H1 (cell line): ENCODE measurements around the gene CPLX1. TPM values are rescaled to one million over a fixed set of nuclear protein-coding genes. Genes with fewer than 3 reads are reported as not detected.

ENCODE experiments used
- CTCF ChIA-PET: fragments of 300-600 bp; sonication (Branson Sonifier 250); formaldehyde crosslinking; loops from one replicate; lab custom pipeline; 2021; ENCODE audit not compliant: partially characterized antibody; lab: Charles Lee
- POLR2A ChIA-PET: fragments of 300-600 bp; sonication (Branson Sonifier 250); formaldehyde crosslinking; loops from one replicate; lab custom pipeline; 2021; ENCODE audit warnings: inconsistent platforms; ENCODE audit not compliant: partially characterized antibody; lab: Charles Lee
- DNase-seq, 2 experiments: peaks; one replicate each; pipeline versions ENCODE4 v3.0.0 to v3.0.0-alpha.2; 2010 to 2022; ENCODE audit warnings: low spot score in 2 of 2, low read depth in 1 of 2, mixed read lengths in 1 of 2
- FAIRE-seq: peaks from 2 replicates; lab custom pipeline; 2011; peaks lifted over from hg19 to GRCh38; lab: Jason Lieb, UNC
- H2AFZ ChIP-seq: 2 replicates; pipeline ENCODE4 v1.8.1; 2012; ENCODE audit warnings: low read length, inconsistent platforms
- H2AK5ac ChIP-seq: 2 replicates; pipeline ENCODE4 v1.6.1; 2013; ENCODE audit warnings: low read depth, low read length
- H2BK120ac ChIP-seq: replicated peaks from 2 replicates; pipeline ENCODE3; 2013; ENCODE audit warnings: low read depth, low read length, inconsistent platforms
- H2BK12ac ChIP-seq: 2 replicates; pipeline ENCODE4 v1.6.1; 2013; ENCODE audit warnings: low read depth, low read length
- H2BK15ac ChIP-seq: 2 replicates; pipeline ENCODE4 v1.6.1; 2013; ENCODE audit warnings: low read length
- H2BK20ac ChIP-seq: 2 replicates; pipeline ENCODE4 v1.6.1; 2013; ENCODE audit warnings: low read length
- H2BK5ac ChIP-seq: 2 replicates; pipeline ENCODE4 v1.6.1; 2013; ENCODE audit warnings: low read depth, low read length
- H3K14ac ChIP-seq: 2 replicates; pipeline ENCODE4 v1.6.1; 2013; ENCODE audit warnings: inconsistent platforms; ENCODE audit not compliant: insufficient read length
- H3K18ac ChIP-seq: 2 replicates; pipeline ENCODE4 v1.6.1; 2013; ENCODE audit warnings: low read length; ENCODE audit errors: extremely low read depth
- H3K23ac ChIP-seq: 2 replicates; pipeline ENCODE4 v1.6.1; 2013; ENCODE audit warnings: inconsistent platforms; ENCODE audit not compliant: insufficient read length
- H3K23me2 ChIP-seq: 2 replicates; pipeline ENCODE4 v1.6.1; 2013; ENCODE audit warnings: low read depth, low read length
- H3K27ac ChIP-seq: 2 replicates; pipeline ENCODE4 v1.6.1; 2011; ENCODE audit warnings: low read depth, low read length, inconsistent platforms
- H3K27me3 ChIP-seq, 4 experiments: replicated peaks in 1 of 4; 1 replicate in 1 of 4; 2 replicates in 3 of 4; pipeline versions ENCODE4 v1.6.1 to v1.8.1; 2011 to 2013; ENCODE audit warnings: low read length in 3 of 4, mild to moderate bottlenecking in 3 of 4, inconsistent platforms in 2 of 4, mixed read lengths in 2 of 4, moderate library complexity in 1 of 4; ENCODE audit not compliant: control insufficient read depth in 3 of 4, insufficient read depth in 3 of 4; ENCODE audit errors: extremely low read depth in 1 of 4
- H3K36me3 ChIP-seq, 4 experiments: 2 replicates each; pipeline versions ENCODE4 v1.6.1 to v1.8.1; 2011 to 2013; ENCODE audit warnings: mild to moderate bottlenecking in 4 of 4, low read length in 3 of 4, moderate library complexity in 2 of 4, control low read depth in 1 of 4, inconsistent platforms in 1 of 4; ENCODE audit not compliant: insufficient read depth in 4 of 4, control insufficient read depth in 2 of 4
- H3K4ac ChIP-seq: replicated peaks from 2 replicates; pipeline ENCODE3; 2013; ENCODE audit warnings: low read length, low read depth, mixed read lengths, inconsistent platforms; ENCODE audit not compliant: insufficient read length
- H3K4me1 ChIP-seq, 4 experiments: replicated peaks in 1 of 4; 1 replicate in 1 of 4; 2 replicates in 3 of 4; pipeline versions ENCODE4 v1.6.1 to v1.8.1; 2011 to 2013; ENCODE audit warnings: low read length in 3 of 4, inconsistent platforms in 2 of 4, mixed read lengths in 1 of 4; ENCODE audit not compliant: insufficient read depth in 4 of 4, control insufficient read depth in 3 of 4
- H3K4me2 ChIP-seq, 2 experiments: 2 replicates each; pipeline versions ENCODE4 v1.6.1 to v1.8.1; 2011 to 2013; ENCODE audit warnings: low read depth in 2 of 2, low read length in 2 of 2, control low read depth in 1 of 2, inconsistent platforms in 1 of 2, mild to moderate bottlenecking in 1 of 2; ENCODE audit not compliant: insufficient read depth in 1 of 2
- H3K4me3 ChIP-seq, 4 experiments: fragments of 200-600, 300-600 bp in 1 of 4; sonication (generic), shearing (Covaris generic), sonication (Bioruptor Twin) in 1 of 4; 2 replicates each; pipeline versions ENCODE4 v1.5.1 to v1.8.1; 2011 to 2016; ENCODE audit warnings: low read length in 4 of 4, low read depth in 3 of 4, control low read depth in 2 of 4, inconsistent platforms in 2 of 4, mild to moderate bottlenecking in 2 of 4, mixed read lengths in 1 of 4, moderate library complexity in 1 of 4; ENCODE audit not compliant: insufficient read depth in 2 of 4; ENCODE audit errors: extremely low read depth in 1 of 4
- H3K56ac ChIP-seq: replicated peaks from 2 replicates; pipeline ENCODE3; 2013; ENCODE audit warnings: low read depth, mild to moderate bottlenecking, mixed read lengths, low read length, inconsistent platforms; ENCODE audit not compliant: insufficient read length
- H3K79me1 ChIP-seq: 2 replicates; pipeline ENCODE4 v1.6.1; 2013; ENCODE audit warnings: low read depth, low read length, control low read depth
- H3K79me2 ChIP-seq, 2 experiments: 2 replicates each; pipeline versions ENCODE4 v1.6.1 to v1.8.1; 2012 to 2013; ENCODE audit warnings: low read length in 2 of 2, mild to moderate bottlenecking in 2 of 2, inconsistent platforms in 1 of 2; ENCODE audit not compliant: insufficient read depth in 2 of 2, control insufficient read depth in 1 of 2
- H3K9ac ChIP-seq, 4 experiments: replicated peaks in 1 of 4; 1 replicate in 1 of 4; 2 replicates in 3 of 4; pipeline versions ENCODE4 v1.6.1 to v1.8.1; 2011 to 2013; ENCODE audit warnings: low read depth in 3 of 4, low read length in 3 of 4, control low read depth in 2 of 4, mild to moderate bottlenecking in 2 of 4, moderate library complexity in 2 of 4, inconsistent platforms in 1 of 4; ENCODE audit errors: extremely low read depth in 1 of 4
- H3K9me3 ChIP-seq, 2 experiments: 2 replicates each; pipeline versions ENCODE4 v1.6.1 to v1.8.1; 2012 to 2013; ENCODE audit warnings: mild to moderate bottlenecking in 2 of 2, moderate library complexity in 2 of 2, control low read depth in 1 of 2, inconsistent platforms in 1 of 2, low read depth in 1 of 2, low read length in 1 of 2, mixed read lengths in 1 of 2; ENCODE audit not compliant: insufficient read depth in 2 of 2
- H4K20me1 ChIP-seq, 2 experiments: replicated peaks in 1 of 2; 2 replicates each; pipeline versions ENCODE3 to v1.8.1; 2011 to 2013; ENCODE audit warnings: inconsistent platforms in 2 of 2, low read length in 2 of 2, mild to moderate bottlenecking in 1 of 2; ENCODE audit not compliant: insufficient read depth in 2 of 2, control insufficient read depth in 1 of 2
- H4K5ac ChIP-seq: 2 replicates; pipeline ENCODE4 v1.6.1; 2013; ENCODE audit warnings: low read length, low read depth, mixed read lengths, inconsistent platforms; ENCODE audit not compliant: insufficient read length
- H4K8ac ChIP-seq: 2 replicates; pipeline ENCODE4 v1.8.0; 2013; ENCODE audit warnings: mild to moderate bottlenecking, moderate library complexity, low read length, inconsistent platforms; ENCODE audit not compliant: insufficient read depth; ENCODE audit errors: extremely low read depth
- H4K91ac ChIP-seq: replicated peaks from 2 replicates; pipeline ENCODE3; 2013; ENCODE audit warnings: low read length, mixed read lengths, inconsistent platforms; ENCODE audit not compliant: insufficient read length
- ASH2L ChIP-seq: fragments of 200-600, 300-600 bp; sonication (generic); IDR thresholded peaks from one replicate; pipeline ENCODE4 v1.7.1; 2017; ENCODE audit warnings: low read length
- CBX5 ChIP-seq: fragments of 300-800, 300-1000 bp; sonication (generic); IDR thresholded peaks from 2 replicates; pipeline ENCODE4 v1.7.1; 2016; ENCODE audit warnings: antibody characterized with exemption, low read length, low read depth
- CREB1 ChIP-seq: IDR thresholded peaks from 2 replicates; pipeline ENCODE4 v1.6.1; 2012; ENCODE audit warnings: inconsistent platforms
- SAP30 ChIP-seq: fragments of 300-600 bp; sonication (generic); IDR thresholded peaks from 2 replicates; pipeline ENCODE4 v1.7.1; 2012; ENCODE audit warnings: low read length, moderate library complexity, mild to moderate bottlenecking, inconsistent platforms; ENCODE audit not compliant: insufficient read depth, insufficient replicate concordance
- SIN3A ChIP-seq, 2 experiments: IDR thresholded peaks in 1 of 2; conservative IDR thresholded peaks in 1 of 2; 2 replicates each; pipeline ENCODE4 v1.6.1; 2011 to 2012; ENCODE audit warnings: low read length in 2 of 2, improper control_type of control experiment in 1 of 2, low read depth in 1 of 2, mild to moderate bottlenecking in 1 of 2
- SUZ12 ChIP-seq: fragments of 200-600 bp; sonication (generic); IDR thresholded peaks from 2 replicates; pipeline ENCODE4 v1.6.1; 2012; ENCODE audit warnings: mild to moderate bottlenecking, inconsistent platforms, low read length, moderate library complexity, mixed read lengths
- TAF1 ChIP-seq: IDR thresholded peaks from 2 replicates; pipeline ENCODE4 v1.6.1; 2011; ENCODE audit warnings: mild to moderate bottlenecking, low read depth, low read length
- TEAD4 ChIP-seq: IDR thresholded peaks from 2 replicates; pipeline ENCODE4 v1.6.1; 2012; ENCODE audit warnings: low read depth, low read length, inconsistent platforms, mixed read lengths
- WGBS, 2 experiments: shearing (Covaris generic) in 1 of 2; methylation state at CpG; one replicate each; pipeline versions ENCODE4 v1.1.6 to v1.1.7; 2013 to 2015; ENCODE audit warnings: low lambda C conversion rate in 2 of 2, mixed read lengths in 2 of 2, inconsistent platforms in 1 of 2, low coverage in 1 of 2, missing lambda C conversion rate in 1 of 2; ENCODE audit not compliant: insufficient replicate concordance in 2 of 2, insufficient coverage in 1 of 2, insufficient read length in 1 of 2; ENCODE audit errors: extremely low coverage in 1 of 2, missing lambda C conversion rate in 1 of 2; 5-methylcytosine and 5-hydroxymethylcytosine counted together
- polyA plus RNA-seq, 7 experiments: library from polyadenylated mRNA; depleted of rRNA in 3 of 7; stranded (reverse) in 5 of 7; unstranded in 2 of 7; fragments of >200 nt in 5 of 7; fragments of 200-250 nt in 2 of 7; gene quantifications; 1 replicate in 5 of 7; 2 replicates in 1 of 7; 4 replicates in 1 of 7; pipeline versions ENCODE4 v1.2.1 to v1.2.3, GENCODE V29; 2011 to 2013; ENCODE audit warnings: missing spikeins in 2 of 7, mixed read lengths in 2 of 7
- total RNA-seq: library from RNA; stranded (reverse); fragmentation: NEBNext Ultra II Directional; extraction: Animal tissue kit (Norgen Biotek cat#: 25700); gene quantifications from 2 replicates; pipeline ENCODE4 v1.2.1, GENCODE V29; 2021
- TF ChIP-seq, protein P1 (sequence below), 3 experiments: IDR thresholded peaks; 1 replicate in 2 of 3; 2 replicates in 1 of 3; pipeline versions ENCODE4 v1.5.1 to v1.6.1; 2011; ENCODE audit warnings: low read length in 3 of 3, mild to moderate bottlenecking in 3 of 3, inconsistent platforms in 2 of 3, low read depth in 1 of 3, moderate library complexity in 1 of 3; ENCODE audit not compliant: insufficient read depth in 1 of 3; ENCODE audit errors: control extremely low read depth in 1 of 3

The CPLX1 gene
- total and polyA plus RNA-seq, 2 of the 8 experiments (the other 6 are each of a cell fraction or from before 2014, with no cell fraction given) = 0.32 to 0.56 TPM

DNA sequence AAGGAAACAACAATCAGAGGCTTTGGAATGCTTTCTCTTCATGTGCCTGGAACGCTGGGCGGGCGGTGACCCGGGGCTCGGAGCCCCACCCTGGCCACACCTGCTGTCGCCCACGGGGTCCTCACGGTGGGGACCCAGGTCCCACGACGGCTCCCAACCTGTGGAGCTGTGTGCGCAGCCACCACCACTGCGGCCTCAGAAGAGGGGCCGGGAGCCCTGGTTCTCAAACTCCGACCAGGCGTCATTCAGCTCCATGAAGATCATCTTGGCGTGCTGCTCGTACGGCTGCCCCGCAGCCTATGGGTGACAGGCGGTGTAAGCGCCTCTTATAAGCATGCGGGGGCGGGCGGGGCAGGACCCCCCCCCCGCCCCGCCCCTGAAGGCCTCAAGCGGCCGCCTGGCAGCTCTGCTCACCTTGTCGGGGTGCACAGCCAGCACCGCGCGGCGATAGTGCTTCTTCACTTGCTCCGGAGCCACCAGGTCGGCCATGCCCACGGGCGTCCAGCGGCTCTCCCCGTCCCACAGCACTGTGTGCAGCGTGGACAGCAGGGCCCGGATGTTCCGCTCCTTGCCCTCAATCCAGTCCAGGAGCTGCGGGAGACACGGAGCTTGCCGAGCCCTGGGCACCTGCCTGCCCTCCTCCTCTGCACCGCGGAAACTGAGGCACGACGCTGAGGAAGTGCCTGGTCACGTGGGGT lies 23.7 kb upstream of the CPLX1 start:
- H3K79me1 ChIP-seq = no peaks in the 10 kb centered on the region; the same call in 1 of the 2 replicates
- H3K4me2 ChIP-seq = no peak overlapping the region
- H4K91ac ChIP-seq = no peak overlapping the region
- no peak overlapping the region for H4K5ac ChIP-seq
- no peak overlapping the region for H3K4me3 ChIP-seq
- H2BK12ac ChIP-seq = no peak overlapping the region
- no peak overlapping the region for H2AFZ ChIP-seq
- DNase-seq = no peak
- H3K18ac ChIP-seq = no peak overlapping the region
- no peak overlapping the region for H3K56ac ChIP-seq
- no peak overlapping the region for H2BK15ac ChIP-seq
- CTCF ChIA-PET = interaction anchor here (0.9 to 2.2 kb wide), 3 partner anchors 22 to 61 kb away, joined by 3 to 6 read pairs (median 3); no protein-coding TSS in a partner anchor
- H3K36me3 ChIP-seq = peaks cover 0 to 3% (median 1%) of the 10 kb centered on the region in 4 experiments; a peak in 4 of 8 replicates
- H3K23me2 ChIP-seq = no peaks in the 10 kb centered on the region
- no peak overlapping the region for H3K14ac ChIP-seq
- no peak overlapping the region for H3K23ac ChIP-seq
- H4K8ac ChIP-seq = no peak overlapping the region
- H3K4ac ChIP-seq = no peak overlapping the region
- H2AK5ac ChIP-seq = no peak overlapping the region
- FAIRE-seq = no peak
- peaks cover 0 to 4% (median 0%) of the 10 kb centered on the region in 4 experiments; a peak in 1 of 7 replicates for H3K4me1 ChIP-seq
- no peak overlapping the region for H3K9ac ChIP-seq
- no peaks in the 10 kb centered on the region for H3K79me2 ChIP-seq
- no peaks in the 10 kb centered on the region for H3K9me3 ChIP-seq
- no peak overlapping the region for H2BK120ac ChIP-seq
- POLR2A ChIA-PET = interaction anchor here (1.2 to 1.4 kb wide), 2 partner anchors 23 to 83 kb away, joined by 3 read pairs; no protein-coding TSS in a partner anchor
- H2BK5ac ChIP-seq = no peak overlapping the region
- H2BK20ac ChIP-seq = no peak overlapping the region
- no peak overlapping the region for H3K27ac ChIP-seq
- H4K20me1 ChIP-seq = peaks cover 0 to 9% of the 10 kb centered on the region in 2 experiments
- WGBS, 2 experiments = 96% methylated on average over 36 of the region's 50 CpGs; no CpG with 5 or more reads in 1 of the 2 experiments
- no peaks in the 10 kb centered on the region for H3K27me3 ChIP-seq
- TF ChIP-seq SUZ12 (no peak), ASH2L (no peak), TAF1 (no peak), CBX5 (no peak), CREB1 (no peak), SAP30 (no peak), TEAD4 (no peak), SIN3A (conservative IDR thresholded peaks at IDR 0.05 in 1 of 2, IDR thresholded peaks at IDR 0.05 in 1 of 2; ENCODE audit: low read depth in 1 of 2, low read length in 2 of 2) (no peak)
- TF ChIP-seq, protein P1, sequence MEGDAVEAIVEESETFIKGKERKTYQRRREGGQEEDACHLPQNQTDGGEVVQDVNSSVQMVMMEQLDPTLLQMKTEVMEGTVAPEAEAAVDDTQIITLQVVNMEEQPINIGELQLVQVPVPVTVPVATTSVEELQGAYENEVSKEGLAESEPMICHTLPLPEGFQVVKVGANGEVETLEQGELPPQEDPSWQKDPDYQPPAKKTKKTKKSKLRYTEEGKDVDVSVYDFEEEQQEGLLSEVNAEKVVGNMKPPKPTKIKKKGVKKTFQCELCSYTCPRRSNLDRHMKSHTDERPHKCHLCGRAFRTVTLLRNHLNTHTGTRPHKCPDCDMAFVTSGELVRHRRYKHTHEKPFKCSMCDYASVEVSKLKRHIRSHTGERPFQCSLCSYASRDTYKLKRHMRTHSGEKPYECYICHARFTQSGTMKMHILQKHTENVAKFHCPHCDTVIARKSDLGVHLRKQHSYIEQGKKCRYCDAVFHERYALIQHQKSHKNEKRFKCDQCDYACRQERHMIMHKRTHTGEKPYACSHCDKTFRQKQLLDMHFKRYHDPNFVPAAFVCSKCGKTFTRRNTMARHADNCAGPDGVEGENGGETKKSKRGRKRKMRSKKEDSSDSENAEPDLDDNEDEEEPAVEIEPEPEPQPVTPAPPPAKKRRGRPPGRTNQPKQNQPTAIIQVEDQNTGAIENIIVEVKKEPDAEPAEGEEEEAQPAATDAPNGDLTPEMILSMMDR (IDR thresholded peaks at IDR 0.05; ENCODE audit: control extremely low read depth in 1 of 3, insufficient read depth in 1 of 3, low read depth in 1 of 3, low read length in 3 of 3) = no peak
